Subcutaneous abdominal adipose tissue (tissue), 5 donors: ENCODE results near the gene OR8G5.
"Not testable (repeated sequence)": the region's sequence is repeated elsewhere in the genome, so short reads cannot be mapped to it uniquely, and the experiment has no call there.

Experiments
- H3K27ac ChIP-seq: one replicate; pipeline ENCODE4 v1.7.0; 2013; ENCODE audit warnings: low read depth, mild to moderate bottlenecking, inconsistent platforms, low read length, moderate library complexity
- H3K27me3 ChIP-seq, 5 donors: one replicate each; pipeline ENCODE4 v1.7.0; 2013; ENCODE audit warnings: low read length in 5 of 5, inconsistent platforms in 1 of 5; ENCODE audit not compliant: control insufficient read depth in 5 of 5, insufficient read depth in 4 of 5
- H3K36me3 ChIP-seq, 5 donors: one replicate each; pipeline ENCODE4 v1.7.0; 2013; ENCODE audit warnings: low read length in 5 of 5; ENCODE audit not compliant: control insufficient read depth in 5 of 5, insufficient read depth in 5 of 5
- H3K4me1 ChIP-seq, 5 donors: one replicate each; pipeline ENCODE4 v1.7.0; 2013; ENCODE audit warnings: low read length in 5 of 5, mild to moderate bottlenecking in 3 of 5, moderate library complexity in 1 of 5; ENCODE audit not compliant: control insufficient read depth in 5 of 5, insufficient read depth in 5 of 5
- H3K4me3 ChIP-seq, 5 donors: one replicate each; pipeline ENCODE4 v1.7.0; 2013; ENCODE audit warnings: low read length in 5 of 5, low read depth in 1 of 5
- H3K9ac ChIP-seq, 5 donors: one replicate each; pipeline ENCODE4 v1.7.0; 2013; ENCODE audit warnings: low read length in 5 of 5, mild to moderate bottlenecking in 4 of 5, moderate library complexity in 3 of 5
- H3K9me3 ChIP-seq, 5 donors: one replicate each; pipeline ENCODE4 v1.7.0; 2013; ENCODE audit warnings: low read length in 5 of 5; ENCODE audit not compliant: control insufficient read depth in 5 of 5
- donor health status: healthy.
- donor health status: healthy.
- donor health status: healthy.
- donor health status: healthy.
- donor health status: healthy.

Gene OR8G5, protein sequence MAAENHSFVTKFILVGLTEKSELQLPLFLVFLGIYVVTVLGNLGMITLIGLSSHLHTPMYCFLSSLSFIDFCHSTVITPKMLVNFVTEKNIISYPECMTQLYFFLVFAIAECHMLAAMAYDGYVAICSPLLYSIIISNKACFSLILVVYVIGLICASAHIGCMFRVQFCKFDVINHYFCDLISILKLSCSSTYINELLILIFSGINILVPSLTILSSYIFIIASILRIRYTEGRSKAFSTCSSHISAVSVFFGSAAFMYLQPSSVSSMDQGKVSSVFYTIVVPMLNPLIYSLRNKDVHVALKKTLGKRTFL

DNA sequence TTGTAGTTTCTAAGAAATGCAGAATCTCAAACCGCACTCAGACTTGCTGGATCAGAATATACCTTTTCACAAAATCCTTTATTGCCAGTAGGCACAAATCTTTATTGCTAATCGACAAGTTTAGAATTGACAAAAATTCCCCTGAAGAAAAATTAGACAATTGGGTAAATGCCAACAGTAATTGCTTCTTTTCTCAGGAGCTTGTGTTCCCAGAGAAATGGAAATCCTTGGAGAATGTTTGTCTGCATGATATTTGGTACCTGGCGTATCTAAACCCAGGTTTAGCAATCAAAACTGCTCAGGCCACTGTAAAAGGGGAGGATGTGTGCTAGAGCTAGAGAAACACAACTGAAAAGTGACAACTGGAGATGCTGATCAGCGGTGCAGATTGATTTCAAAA lies at the start of gene OR8G5:
Gene OR8G5, plus strand, starts transcription at position 301 of the 400 bp plus-strand sequence. CDS start 8,556 bp downstream, outside the sequence.
- no peaks in the 10 kb centered on the region for H3K9me3 ChIP-seq
- H3K9ac ChIP-seq = no peak within 1 kb of the TSS
- no peak within 1 kb of the TSS for H3K27ac ChIP-seq
- no peak within 1 kb of the TSS for H3K4me3 ChIP-seq
- no peaks in the 10 kb centered on the region for H3K36me3 ChIP-seq
- H3K27me3 ChIP-seq = no peaks in the 10 kb centered on the region
- H3K4me1 ChIP-seq = no peaks in the 10 kb centered on the region

DNA sequence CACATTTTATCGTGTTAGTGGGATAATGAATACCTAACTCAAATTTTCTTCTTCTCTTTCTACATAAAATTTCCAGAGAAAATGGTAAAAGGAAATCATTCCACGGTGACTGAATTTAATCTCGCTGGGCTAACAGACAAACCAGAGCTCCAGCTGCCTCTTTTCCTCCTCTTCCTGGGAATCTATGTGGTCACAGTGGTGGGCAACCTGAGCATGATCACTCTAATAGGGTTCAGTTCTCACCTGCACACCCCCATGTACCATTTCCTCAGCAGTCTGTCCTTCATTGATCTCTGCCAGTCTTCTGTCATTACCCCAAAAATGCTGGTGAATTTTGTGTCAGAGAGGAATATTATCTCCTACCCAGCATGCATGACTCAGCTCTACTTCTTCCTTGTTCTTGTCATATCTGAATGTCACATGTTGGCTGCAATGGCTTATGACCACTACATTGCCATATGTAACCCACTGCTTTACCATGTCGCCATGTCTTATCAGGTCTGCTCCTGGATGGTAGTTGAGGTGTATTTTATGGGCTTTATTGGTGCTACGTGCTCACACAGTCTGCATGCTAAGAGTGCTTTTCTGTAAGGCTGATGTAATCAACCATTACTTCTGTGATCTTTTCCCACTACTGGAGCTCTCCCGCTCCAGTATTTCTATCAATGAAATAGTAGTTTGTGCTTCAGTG lies 48.9 kb upstream of the OR8G5 start:
- Histone ChIP-seq H3K36me3 (no peaks in the 10 kb centered on the region), H3K9ac (no peak overlapping the region), H3K27ac (no peak overlapping the region), H3K4me1 (no peaks in the 10 kb centered on the region), H3K9me3 (no peaks in the 10 kb centered on the region), H3K4me3 (no peak overlapping the region), H3K27me3 (no peaks in the 10 kb centered on the region)

DNA sequence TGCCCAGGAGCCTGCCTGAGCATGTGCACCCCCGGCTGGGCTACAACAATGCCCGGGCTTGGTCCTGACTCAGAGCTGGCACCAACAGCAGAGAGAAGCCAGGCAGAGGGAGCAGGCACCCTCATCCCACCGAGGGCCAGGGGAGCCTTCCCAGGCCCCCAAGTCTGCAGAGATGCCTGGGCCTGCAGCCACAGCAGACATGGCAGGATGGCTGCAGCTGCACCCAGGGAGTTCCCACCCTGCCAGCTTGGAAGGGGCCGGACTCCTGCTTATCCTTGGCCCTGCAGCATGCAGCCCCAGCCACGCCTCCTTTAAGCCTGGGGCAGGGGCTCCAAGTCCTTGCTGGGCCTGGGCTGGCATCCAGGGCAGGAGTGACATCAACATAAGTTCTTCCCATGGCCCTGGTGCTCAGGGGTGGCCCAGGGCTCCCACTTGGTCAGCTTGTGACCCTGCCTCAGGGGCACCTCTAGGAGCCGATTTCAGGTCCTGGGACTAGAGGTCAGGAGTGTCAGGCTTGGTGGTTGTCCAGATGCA lies 46.3 kb upstream of the OR8G5 start:
- Histone ChIP-seq H3K4me3 (no peak overlapping the region), H3K36me3 (no peaks in the 10 kb centered on the region), H3K9me3 (no peaks in the 10 kb centered on the region), H3K27me3 (no peaks in the 10 kb centered on the region), H3K9ac (no peak overlapping the region), H3K4me1 (no peaks in the 10 kb centered on the region), H3K27ac (no peak overlapping the region)

DNA sequence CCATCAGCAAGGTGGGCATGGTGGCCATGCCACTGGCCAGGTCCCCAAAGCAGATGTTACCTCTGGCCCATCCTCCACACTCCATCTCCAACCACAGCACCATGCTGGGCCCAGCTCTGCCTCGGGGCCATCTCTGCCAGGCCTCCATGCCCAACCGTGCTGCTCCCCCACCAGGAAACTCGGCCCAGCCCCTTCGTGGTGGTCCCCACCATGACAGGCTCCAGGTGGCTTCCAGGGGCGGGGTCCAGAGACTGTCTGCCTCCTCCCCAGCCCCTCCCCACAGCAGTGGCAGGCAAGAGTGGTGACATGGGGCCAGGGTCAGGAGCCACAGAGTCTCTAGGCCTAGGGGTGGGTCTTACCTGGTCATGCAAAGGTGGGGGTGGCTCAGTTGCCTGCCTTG lies 45.8 kb upstream of the OR8G5 start:
- H3K9me3 ChIP-seq = no peaks in the 10 kb centered on the region
- no peaks in the 10 kb centered on the region for H3K4me1 ChIP-seq
- no peak overlapping the region for H3K9ac ChIP-seq
- H3K4me3 ChIP-seq = no peak overlapping the region
- no peaks in the 10 kb centered on the region for H3K27me3 ChIP-seq
- no peaks in the 10 kb centered on the region for H3K36me3 ChIP-seq
- no peak overlapping the region for H3K27ac ChIP-seq

DNA sequence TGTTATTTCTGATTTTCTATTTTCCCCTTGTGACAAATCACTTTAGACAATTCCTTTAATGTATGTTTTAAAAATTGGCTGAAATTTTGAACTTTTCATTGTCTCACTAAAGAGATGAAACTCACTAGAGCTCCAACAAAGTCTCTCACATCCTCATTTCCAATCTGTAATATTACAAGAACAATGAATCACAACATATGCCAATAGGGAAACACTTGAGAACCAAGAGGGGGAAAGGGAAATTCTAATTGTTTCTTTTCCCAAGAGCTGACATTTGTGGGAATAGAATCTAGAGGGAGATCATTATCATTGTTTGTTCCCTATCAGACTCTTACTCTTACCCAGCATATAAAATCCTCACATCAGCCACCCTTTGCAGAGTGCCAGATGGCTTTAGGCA lies 44.9 kb upstream of the OR8G5 start:
- H3K9me3 ChIP-seq = no peaks in the 10 kb centered on the region
- H3K27ac ChIP-seq = no peak overlapping the region
- H3K36me3 ChIP-seq = no peaks in the 10 kb centered on the region
- no peaks in the 10 kb centered on the region for H3K27me3 ChIP-seq
- H3K9ac ChIP-seq = no peak overlapping the region
- H3K4me3 ChIP-seq = no peak overlapping the region
- no peaks in the 10 kb centered on the region for H3K4me1 ChIP-seq

DNA sequence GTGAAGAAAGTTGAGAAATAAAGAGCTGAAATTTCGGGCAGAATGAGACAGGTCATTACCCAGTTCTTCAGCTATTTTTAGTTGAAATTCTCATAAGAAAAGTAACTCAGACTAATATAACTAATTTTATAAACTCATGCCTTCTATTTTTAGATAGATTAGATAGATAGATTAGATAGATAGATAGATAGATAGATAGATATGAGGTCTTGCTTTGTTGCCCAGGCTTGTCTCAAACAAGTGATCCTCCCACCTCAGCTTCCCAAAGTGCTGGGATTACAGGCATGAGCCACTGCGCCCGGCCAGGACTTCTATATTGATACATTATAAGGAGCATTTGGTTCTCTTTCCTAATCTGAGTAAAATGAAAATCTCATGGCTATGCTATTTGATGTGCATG lies 42.1 kb upstream of the OR8G5 start:
- no peaks in the 10 kb centered on the region for H3K36me3 ChIP-seq
- no peaks in the 10 kb centered on the region for H3K9me3 ChIP-seq
- H3K4me1 ChIP-seq = no peaks in the 10 kb centered on the region
- H3K4me3 ChIP-seq = no peak overlapping the region
- no peak overlapping the region for H3K9ac ChIP-seq
- no peaks in the 10 kb centered on the region for H3K27me3 ChIP-seq
- no peak overlapping the region for H3K27ac ChIP-seq

DNA sequence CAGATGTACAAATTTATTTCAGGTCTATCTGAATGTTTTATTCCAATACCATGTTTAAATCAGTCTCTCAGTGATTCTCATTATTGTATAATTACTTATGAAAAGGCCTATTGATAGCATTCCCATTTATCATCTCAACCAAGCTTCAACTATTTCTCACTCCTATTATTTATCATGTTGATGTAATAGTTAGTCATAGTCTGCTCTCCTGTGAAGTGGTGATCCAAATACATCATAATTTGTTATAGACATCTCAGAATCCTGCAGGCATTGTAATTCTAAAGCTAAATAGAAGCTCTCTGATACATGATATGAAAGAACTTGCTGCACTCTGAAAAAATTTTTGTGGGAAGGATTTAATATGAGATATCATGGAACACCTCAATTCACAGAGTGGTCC lies 37.0 kb upstream of the OR8G5 start:
- Histone ChIP-seq H3K27me3 (no peaks in the 10 kb centered on the region), H3K36me3 (no peaks in the 10 kb centered on the region), H3K9me3 (no peaks in the 10 kb centered on the region), H3K4me3 (no peak overlapping the region), H3K4me1 (no peaks in the 10 kb centered on the region), H3K9ac (no peak overlapping the region), H3K27ac (no peak overlapping the region)

DNA sequence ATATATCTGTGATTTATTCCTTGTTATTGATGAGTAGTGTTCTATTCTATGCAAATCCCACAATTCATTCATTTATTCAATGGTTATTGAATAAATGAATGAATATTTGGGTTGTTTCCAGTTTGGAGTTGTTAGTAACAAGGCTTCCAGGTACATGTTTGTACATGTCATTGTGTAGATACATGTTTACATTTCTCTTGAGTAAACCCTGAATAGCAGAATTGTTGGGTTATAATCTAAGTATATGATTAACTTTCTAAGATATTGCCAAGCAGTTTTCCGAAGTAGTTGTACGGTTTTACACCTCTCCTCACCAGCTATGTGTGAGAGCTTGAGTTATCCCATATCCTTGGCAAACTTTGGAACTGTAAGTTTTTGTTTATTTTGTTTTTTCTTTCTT lies 33.8 kb upstream of the OR8G5 start:
- Histone ChIP-seq H3K27me3 (no peaks in the 10 kb centered on the region), H3K9me3 (no peaks in the 10 kb centered on the region), H3K4me3 (no peak overlapping the region), H3K9ac (no peak overlapping the region), H3K4me1 (no peaks in the 10 kb centered on the region), H3K36me3 (no peaks in the 10 kb centered on the region), H3K27ac (no peak overlapping the region)

DNA sequence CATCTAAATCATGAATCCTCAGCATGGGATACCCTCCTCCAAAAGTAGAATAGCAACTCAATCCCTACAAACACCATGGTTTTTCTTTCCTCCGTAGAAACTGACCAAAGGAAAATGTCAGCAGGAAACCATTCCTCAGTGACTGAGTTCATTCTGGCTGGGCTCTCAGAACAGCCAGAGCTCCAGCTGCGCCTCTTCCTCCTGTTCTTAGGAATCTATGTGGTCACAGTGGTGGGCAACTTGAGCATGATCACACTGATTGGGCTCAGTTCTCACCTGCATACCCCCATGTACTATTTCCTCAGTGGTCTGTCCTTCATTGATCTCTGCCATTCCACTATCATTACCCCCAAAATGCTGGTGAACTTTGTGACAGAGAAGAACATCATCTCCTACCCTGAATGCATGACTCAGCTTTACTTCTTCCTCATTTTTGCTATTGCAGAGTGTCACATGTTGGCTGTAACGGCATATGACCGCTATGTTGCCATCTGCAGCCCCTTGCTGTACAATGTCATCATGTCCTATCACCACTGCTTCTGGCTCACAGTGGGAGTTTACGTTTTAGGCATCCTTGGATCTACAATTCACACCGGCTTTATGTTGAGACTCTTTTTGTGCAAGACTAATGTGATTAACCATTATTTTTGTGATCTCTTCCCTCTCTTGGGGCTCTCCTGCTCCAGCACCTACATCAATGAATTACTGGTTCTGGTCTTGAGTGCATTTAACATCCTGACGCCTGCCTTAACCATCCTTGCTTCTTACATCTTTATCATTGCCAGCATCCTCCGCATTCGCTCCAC lies 31.4 kb upstream of the OR8G5 start:
- H3K9ac ChIP-seq, H3K27ac ChIP-seq, H3K27me3 ChIP-seq, H3K36me3 ChIP-seq, H3K4me1 ChIP-seq, H3K9me3 ChIP-seq, H3K4me3 ChIP-seq: not testable (repeated sequence)

DNA sequence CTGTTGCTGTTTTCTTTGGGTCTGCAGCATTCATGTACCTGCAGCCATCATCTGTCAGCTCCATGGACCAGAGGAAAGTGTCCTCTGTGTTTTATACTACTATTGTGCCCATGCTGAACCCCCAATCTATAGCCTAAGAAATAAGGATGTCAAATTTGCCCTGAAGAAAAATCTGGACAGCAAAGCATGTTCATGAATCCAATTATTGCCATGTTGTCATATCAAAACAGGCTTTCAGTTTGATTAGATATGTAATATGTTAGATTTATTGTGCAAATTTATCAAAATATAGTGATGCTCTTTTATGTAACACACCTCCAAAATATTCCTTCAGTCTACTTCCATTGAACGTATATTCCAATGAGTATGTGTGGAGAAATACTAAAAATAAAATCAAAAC lies 30.7 kb upstream of the OR8G5 start:
- Histone ChIP-seq H3K27me3 (no peaks in the 10 kb centered on the region), H3K9ac (no peak overlapping the region), H3K9me3 (no peaks in the 10 kb centered on the region), H3K36me3 (no peaks in the 10 kb centered on the region), H3K27ac (no peak overlapping the region), H3K4me3 (no peak overlapping the region), H3K4me1 (no peaks in the 10 kb centered on the region)
